IPS-15b (cell line): ENCODE results near the gene AGRN.
"Not testable (repeated sequence)": the region's sequence is repeated elsewhere in the genome, so short reads cannot be mapped to it uniquely, and the experiment has no call there.

Experiments
- H3K27me3 ChIP-seq: one replicate; pipeline ENCODE4 v1.6.1; 2013; ENCODE audit warnings: low read length; ENCODE audit not compliant: control insufficient read depth, insufficient read depth
- H3K36me3 ChIP-seq: one replicate; pipeline ENCODE4 v1.6.1; 2013; ENCODE audit warnings: low read length; ENCODE audit not compliant: control insufficient read depth, insufficient read depth
- H3K4me1 ChIP-seq: one replicate; pipeline ENCODE4 v1.6.1; 2013; ENCODE audit warnings: mild to moderate bottlenecking, low read length; ENCODE audit not compliant: control insufficient read depth, insufficient read depth
- H3K4me3 ChIP-seq: one replicate; pipeline ENCODE4 v1.5.1; 2013; ENCODE audit warnings: low read depth, low read length
- H3K9ac ChIP-seq: one replicate; pipeline ENCODE4 v1.6.1; 2013; ENCODE audit warnings: low read depth, mild to moderate bottlenecking, low read length
- H3K9me3 ChIP-seq: one replicate; pipeline ENCODE4 v1.6.1; 2013; ENCODE audit warnings: mild to moderate bottlenecking, low read length; ENCODE audit not compliant: control insufficient read depth, insufficient read depth

AGRN gene

DNA sequence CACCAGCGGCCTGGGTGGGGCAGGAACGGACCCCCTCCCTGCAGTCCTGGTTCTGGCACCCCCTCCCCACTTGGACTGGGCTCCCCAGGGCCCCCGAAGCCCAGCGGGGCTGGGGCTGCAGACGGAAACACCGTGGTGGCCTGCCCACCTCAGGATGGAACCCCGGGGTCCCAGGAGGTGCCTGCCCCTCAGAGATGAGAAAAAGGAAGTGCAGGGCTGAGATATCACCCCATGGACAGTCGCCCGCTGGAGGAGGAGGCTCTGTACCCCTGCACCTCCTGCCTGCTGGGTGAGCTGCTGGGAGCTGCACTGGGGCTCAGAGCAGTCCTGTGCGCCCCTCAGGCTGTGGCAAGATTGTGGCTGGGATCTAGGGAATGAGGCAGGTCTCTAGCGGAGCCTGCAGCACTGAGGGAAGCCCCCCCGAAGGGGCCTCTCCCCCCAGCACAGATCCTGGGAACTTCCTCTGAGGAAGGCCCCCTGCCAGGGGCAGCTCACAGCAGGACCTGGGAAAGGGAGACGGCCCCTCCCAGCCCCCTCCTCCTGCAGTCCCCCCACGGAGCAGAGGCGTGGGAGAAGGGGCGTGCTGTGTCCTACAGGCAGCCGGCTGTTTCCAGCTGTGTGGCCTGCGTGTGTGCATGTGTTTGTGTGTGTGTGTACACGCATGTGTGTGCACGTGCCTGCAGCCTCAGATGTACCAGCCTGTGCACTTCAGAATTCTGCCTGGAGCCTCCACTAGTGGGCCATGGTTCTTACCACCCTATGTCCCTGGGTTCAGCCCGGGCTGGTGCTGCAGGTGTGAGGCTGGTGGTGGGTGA lies 6.9 kb downstream of the AGRN start:
- Histone ChIP-seq H3K9ac (no peak overlapping the region), H3K9me3 (no peaks in the 10 kb centered on the region), H3K4me1 (peaks cover 10% of the 10 kb centered on the region), H3K36me3 (peaks cover 23% of the 10 kb centered on the region), H3K4me3 (no peak overlapping the region), H3K27me3 (no peaks in the 10 kb centered on the region)

GRCh38 chr1:1027791-1028190 lies 7.9 kb downstream of the AGRN start:
- peaks cover 10% of the 10 kb centered on the region for H3K4me1 ChIP-seq
- peaks cover 18% of the 10 kb centered on the region for H3K36me3 ChIP-seq
- H3K27me3 ChIP-seq: no peaks in the 10 kb centered on the region

GRCh38 chr1:1030867-1031658 lies 11.1 kb downstream of the AGRN start:
- Histone ChIP-seq H3K9ac (peak overlapping the region; percentile 26), H3K36me3 (peaks cover 13% of the 10 kb centered on the region)
- not testable (repeated sequence) for H3K4me3 ChIP-seq, H3K4me1 ChIP-seq, H3K9me3 ChIP-seq, H3K27me3 ChIP-seq

More at GRCh38 chr1:1027791-1028190, 7.9 kb downstream of the AGRN start:
- no peak overlapping the region for H3K4me3 ChIP-seq
- no peaks in the 10 kb centered on the region for H3K9me3 ChIP-seq
- no peak overlapping the region for H3K9ac ChIP-seq

GRCh38 chr1:1031659-1032235 lies 11.8 kb downstream of the AGRN start:
- H3K9ac ChIP-seq: no peak overlapping the region
- H3K9me3 ChIP-seq: no peaks in the 10 kb centered on the region
- peaks cover 14% of the 10 kb centered on the region for H3K36me3 ChIP-seq
- peaks cover 2% of the 10 kb centered on the region for H3K4me1 ChIP-seq
- peaks cover 7% of the 10 kb centered on the region for H3K27me3 ChIP-seq
- H3K4me3 ChIP-seq: no peak overlapping the region

DNA sequence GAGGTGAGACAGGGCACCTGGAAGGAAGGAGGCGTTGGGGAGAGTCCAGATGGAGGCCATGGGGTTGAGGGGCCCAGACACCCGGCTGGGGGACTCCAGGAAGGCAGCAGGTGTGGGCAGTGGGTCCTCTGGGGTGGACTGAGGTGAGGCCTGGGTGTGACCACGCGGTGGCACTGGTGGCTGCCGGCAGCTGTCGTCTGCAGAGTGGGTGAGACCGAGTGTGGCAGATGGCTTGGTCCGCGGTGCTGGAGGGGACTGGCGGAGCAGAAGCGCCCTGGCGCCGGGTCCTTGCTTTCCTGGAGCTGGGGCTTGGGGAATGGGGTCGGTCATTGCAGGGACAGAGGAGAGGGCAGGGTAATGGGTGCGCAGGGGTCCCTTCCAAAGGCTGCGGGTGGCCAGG lies 12.5 kb downstream of the AGRN start:
- H3K9me3 ChIP-seq: no peaks in the 10 kb centered on the region
- peaks cover 12% of the 10 kb centered on the region for H3K36me3 ChIP-seq
- H3K9ac ChIP-seq: no peak overlapping the region
- H3K4me3 ChIP-seq: peak overlapping the region; percentile 35
- peaks cover 2% of the 10 kb centered on the region for H3K4me1 ChIP-seq
- H3K27me3 ChIP-seq: peaks cover 9% of the 10 kb centered on the region

- H3K9ac ChIP-seq: no peak overlapping the region
- peak overlapping the region; percentile 39 for H3K4me3 ChIP-seq
- H3K36me3 ChIP-seq: peaks cover 18% of the 10 kb centered on the region
- no peaks in the 10 kb centered on the region for H3K9me3 ChIP-seq
- H3K4me1 ChIP-seq: peaks cover 2% of the 10 kb centered on the region
- H3K27me3 ChIP-seq: peaks cover 10% of the 10 kb centered on the region
These were observed 13.2 kb downstream of the AGRN start for GRCh38 chr1:1033009-1033587.

GRCh38 chr1:1033731-1034438 lies 14.0 kb downstream of the AGRN start:
- H3K9ac ChIP-seq: no peak overlapping the region
- H3K4me1 ChIP-seq: peaks cover 2% of the 10 kb centered on the region
- peak overlapping the region; percentile 32 for H3K4me3 ChIP-seq
- H3K36me3 ChIP-seq: peaks cover 18% of the 10 kb centered on the region
- no peaks in the 10 kb centered on the region for H3K9me3 ChIP-seq
- peaks cover 18% of the 10 kb centered on the region for H3K27me3 ChIP-seq

DNA sequence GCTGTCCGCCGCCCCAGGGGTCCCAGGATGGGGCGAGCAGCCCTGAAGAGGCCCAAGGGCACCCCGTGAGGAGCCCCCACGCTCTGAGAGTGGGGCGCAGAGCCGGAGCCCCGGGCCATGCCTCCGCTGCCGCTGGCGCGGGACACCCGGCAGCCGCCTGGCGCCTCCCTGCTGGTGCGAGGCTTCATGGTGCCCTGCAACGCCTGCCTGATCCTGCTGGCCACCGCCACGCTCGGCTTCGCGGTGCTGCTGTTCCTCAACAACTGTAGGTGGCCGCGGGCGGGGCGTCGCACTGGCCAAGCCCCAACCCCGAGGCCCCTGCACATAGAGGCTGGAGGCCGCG lies 14.5 kb downstream of the AGRN start:
- Histone ChIP-seq H3K36me3 (peaks cover 18% of the 10 kb centered on the region), H3K9ac (no peak overlapping the region), H3K27me3 (peaks cover 20% of the 10 kb centered on the region)

GRCh38 chr1:1035291-1035943 lies 15.5 kb downstream of the AGRN start:
- peaks cover 2% of the 10 kb centered on the region for H3K4me1 ChIP-seq
- H3K4me3 ChIP-seq: no peak overlapping the region
- H3K36me3 ChIP-seq: peaks cover 18% of the 10 kb centered on the region
- H3K27me3 ChIP-seq: peaks cover 20% of the 10 kb centered on the region
- no peak overlapping the region for H3K9ac ChIP-seq
- no peaks in the 10 kb centered on the region for H3K9me3 ChIP-seq

More for the DNA sequence above, 14.5 kb downstream of the AGRN start:
- H3K4me1 ChIP-seq: peaks cover 2% of the 10 kb centered on the region
- no peaks in the 10 kb centered on the region for H3K9me3 ChIP-seq
- H3K4me3 ChIP-seq: peak overlapping the region; percentile 32

DNA sequence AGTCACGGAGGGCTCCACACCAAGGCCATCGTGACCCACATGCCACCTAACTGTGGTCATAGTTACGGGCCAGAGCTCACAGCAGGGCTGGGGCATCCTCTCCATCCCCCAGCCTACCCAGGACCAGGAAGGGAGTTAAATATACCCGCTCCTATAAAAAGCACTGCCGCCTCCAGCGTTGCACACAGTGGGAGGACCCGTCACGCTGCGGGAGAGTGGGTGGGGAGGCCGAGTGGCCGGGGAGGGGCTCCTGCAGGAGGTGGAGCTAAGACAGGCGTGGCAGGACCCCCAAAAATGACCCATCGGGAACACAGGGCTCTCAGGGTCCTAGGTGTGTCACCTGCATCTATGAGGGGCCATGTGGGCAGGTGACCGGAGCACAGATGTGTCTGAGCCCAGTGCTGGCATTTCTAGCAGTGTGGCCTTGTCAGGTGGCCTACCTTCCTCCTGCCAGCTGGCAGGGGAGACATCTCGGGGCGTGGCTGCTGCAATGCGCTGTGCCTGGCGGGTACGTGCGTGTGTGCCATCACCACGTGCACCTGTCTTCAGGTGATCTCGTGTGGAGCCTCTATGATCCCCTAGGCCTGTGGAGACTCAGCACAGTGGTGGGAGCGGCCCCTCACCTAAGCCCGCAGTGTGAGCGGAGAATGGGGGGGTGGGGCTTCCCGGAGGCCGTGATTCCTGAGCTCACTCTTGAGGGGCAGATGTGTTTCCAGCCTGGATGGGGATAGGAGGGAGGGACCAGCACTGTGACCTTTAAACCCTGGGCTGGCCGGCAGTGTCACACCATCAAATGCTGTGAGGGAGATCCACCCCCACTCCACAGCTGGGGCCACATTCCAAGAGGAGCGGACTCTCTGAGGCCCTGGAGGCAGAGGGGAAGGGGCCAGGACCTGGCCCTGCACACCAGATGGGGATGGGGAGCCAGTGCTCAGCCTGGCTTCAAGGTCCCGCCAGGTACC lies 17.7 kb downstream of the AGRN start:
- Histone ChIP-seq H3K4me3 (no peak overlapping the region), H3K9me3 (no peaks in the 10 kb centered on the region), H3K9ac (no peak overlapping the region), H3K36me3 (peaks cover 28% of the 10 kb centered on the region), H3K4me1 (no peaks in the 10 kb centered on the region), H3K27me3 (peaks cover 20% of the 10 kb centered on the region)
